HepG2 (cell line): Measurements from ENCODE around the gene MYO19. TPM values are rescaled to one million over a fixed set of nuclear protein-coding genes. Genes with fewer than 3 reads are reported as not detected.
A peak's percentile ranks its signal among the peaks of the same experiment; 100 is the strongest.

ENCODE experiments used
- GLI4 ChIP-seq: sonication (generic); formaldehyde crosslinking; IDR thresholded peaks from 2 replicates; pipeline ENCODE4 v1.5.1; 2020; ENCODE audit warnings: missing genetic modification reagents, mild to moderate bottlenecking, moderate library complexity, borderline replicate concordance
- GTF2F1 ChIP-seq: fragments of 150-350 bp; IDR thresholded peaks from 2 replicates; pipeline ENCODE4 v1.6.1; 2014; ENCODE audit warnings: low read length
- MEIS2 ChIP-seq: sonication (generic); formaldehyde crosslinking; IDR thresholded peaks from 2 replicates; pipeline ENCODE4 v1.9.0; 2021; ENCODE audit warnings: mild to moderate bottlenecking, missing genetic modification reagents
- MXD1 ChIP-seq: sonication (generic); formaldehyde crosslinking; IDR thresholded peaks from 2 replicates; pipeline ENCODE4 v1.4.0; 2020; ENCODE audit warnings: mild to moderate bottlenecking, missing genetic modification reagents
- NFRKB ChIP-seq: fragments of 450-650 bp; IDR thresholded peaks from 2 replicates; pipeline ENCODE4 v1.6.1; 2017
- SAFB2 ChIP-seq: sonication (generic); formaldehyde crosslinking; IDR thresholded peaks from 2 replicates; pipeline ENCODE4 v1.5.1; 2020; ENCODE audit warnings: missing genetic modification reagents, low read depth, mild to moderate bottlenecking, borderline replicate concordance
- SALL2 ChIP-seq: sonication (generic); formaldehyde crosslinking; IDR thresholded peaks from 2 replicates; pipeline ENCODE4 v1.8.1; 2023; ENCODE audit warnings: mild to moderate bottlenecking, missing genetic modification reagents, inconsistent platforms
- SMAD9 ChIP-seq: sonication (generic); formaldehyde crosslinking; IDR thresholded peaks from 2 replicates; pipeline ENCODE4 v1.5.1; 2020; ENCODE audit warnings: mild to moderate bottlenecking, missing genetic modification reagents
- TARDBP ChIP-seq: sonication (generic); formaldehyde crosslinking; IDR thresholded peaks from 2 replicates; pipeline ENCODE4 v1.8.0; 2022; ENCODE audit warnings: mild to moderate bottlenecking, missing genetic modification reagents
- YEATS4 ChIP-seq: sonication (generic); formaldehyde crosslinking; IDR thresholded peaks from 2 replicates; pipeline ENCODE4 v1.4.0; 2020; ENCODE audit warnings: missing genetic modification reagents, borderline replicate concordance
- ZBTB39 ChIP-seq: sonication (generic); formaldehyde crosslinking; IDR thresholded peaks from 2 replicates; pipeline ENCODE4 v1.5.0; 2020; ENCODE audit warnings: missing genetic modification reagents
- ZFP36L1 ChIP-seq: sonication (generic); formaldehyde crosslinking; IDR thresholded peaks from 2 replicates; pipeline ENCODE4 v1.8.0; 2022; ENCODE audit warnings: mild to moderate bottlenecking, missing genetic modification reagents, moderate library complexity
- ZNF430 ChIP-seq: sonication (generic); formaldehyde crosslinking; IDR thresholded peaks from 2 replicates; pipeline ENCODE4 v1.9.0; 2021; ENCODE audit warnings: mild to moderate bottlenecking, missing genetic modification reagents
- ZNF629 ChIP-seq: sonication (generic); formaldehyde crosslinking; conservative IDR thresholded peaks from 2 replicates; pipeline ENCODE4 v1.5.0; 2020; ENCODE audit warnings: missing genetic modification reagents
- ZNF841 ChIP-seq: sonication (generic); formaldehyde crosslinking; IDR thresholded peaks from 2 replicates; pipeline ENCODE4 v1.8.1; 2023; ENCODE audit warnings: missing genetic modification reagents, borderline replicate concordance
- polyA plus RNA-seq, 8 experiments: library from polyadenylated mRNA; depleted of rRNA in 3 of 8; stranded (reverse) in 7 of 8; unstranded in 1 of 8; fragments of >200 nt; fragmentation: Illumina TruSeq in 4 of 8; extraction: Trizol in 4 of 8; gene quantifications; 2 replicates each; pipeline versions ENCODE4 v1.2.1 to v1.2.3, GENCODE V29; 2011 to 2016; ENCODE audit warnings: low read depth in 4 of 8, missing spikeins in 1 of 8, mixed read lengths in 1 of 8; ENCODE audit not compliant: insufficient read depth in 1 of 8
- total RNA-seq, 5 experiments: library from RNA; depleted of rRNA; stranded (reverse); fragments of >200 nt; fragmentation: Illumina TruSeq; extraction: Trizol; gene quantifications; 2 replicates each; pipeline ENCODE4 v1.2.3, GENCODE V29; 2016; ENCODE audit warnings: low read depth in 1 of 5
- TF ChIP-seq, protein P1 (sequence below): sonication (generic); formaldehyde crosslinking; IDR thresholded peaks from 2 replicates; pipeline ENCODE4 v1.4.0; 2020; ENCODE audit warnings: missing genetic modification reagents, borderline replicate concordance
- TF ChIP-seq, protein P2 (sequence below): sonication (generic); formaldehyde crosslinking; IDR thresholded peaks from 2 replicates; pipeline ENCODE4 v1.4.0; 2020; ENCODE audit warnings: missing genetic modification reagents
- TF ChIP-seq, protein P3 (sequence below): sonication (generic); formaldehyde crosslinking; IDR thresholded peaks from 2 replicates; pipeline ENCODE4 v1.4.0; 2020; ENCODE audit warnings: missing genetic modification reagents, borderline replicate concordance
- TF ChIP-seq, protein P4 (sequence below): sonication (generic); formaldehyde crosslinking; IDR thresholded peaks from 2 replicates; pipeline ENCODE4 v1.4.0; 2020; ENCODE audit warnings: mild to moderate bottlenecking, missing genetic modification reagents

Gene MYO19
- total and polyA plus RNA-seq, 2 of the 13 experiments (the other 11 are each of a cell fraction or from before 2014, with no cell fraction given), result 75.7 to 82.3 TPM

DNA sequence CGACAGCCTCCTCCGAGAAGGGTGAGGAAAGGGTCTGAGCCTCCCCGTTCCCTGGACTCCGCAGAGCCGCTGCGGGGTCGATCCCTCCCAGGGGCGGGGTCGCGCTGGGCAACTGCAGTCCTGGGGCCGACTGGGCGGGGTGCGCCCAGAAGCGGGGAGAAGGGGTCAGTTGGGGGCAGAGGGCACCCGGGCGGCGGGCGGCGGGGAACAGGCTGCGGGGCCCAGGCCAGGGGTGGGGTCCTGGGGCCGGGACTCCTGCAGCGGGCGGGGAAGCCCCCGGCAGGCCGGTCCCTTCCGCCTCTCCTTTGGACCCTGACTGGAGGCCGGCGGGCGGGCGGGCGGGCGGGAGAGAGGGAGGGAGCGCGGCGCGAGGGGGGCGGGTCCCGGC lies 10.4 kb upstream of the MYO19 start (continued):
- TF ChIP-seq ZBTB39 (CRISPR knock-in tag), result no peak
- no peak for TF ChIP-seq GTF2F1
- peak; percentile 70; the same call in 1 of the 2 replicates for TF ChIP-seq ZNF841
- 0 out of 2 replicates have a peak, but pooled peaks have one; percentile 39 for TF ChIP-seq SAFB2
- TF ChIP-seq, protein P1, sequence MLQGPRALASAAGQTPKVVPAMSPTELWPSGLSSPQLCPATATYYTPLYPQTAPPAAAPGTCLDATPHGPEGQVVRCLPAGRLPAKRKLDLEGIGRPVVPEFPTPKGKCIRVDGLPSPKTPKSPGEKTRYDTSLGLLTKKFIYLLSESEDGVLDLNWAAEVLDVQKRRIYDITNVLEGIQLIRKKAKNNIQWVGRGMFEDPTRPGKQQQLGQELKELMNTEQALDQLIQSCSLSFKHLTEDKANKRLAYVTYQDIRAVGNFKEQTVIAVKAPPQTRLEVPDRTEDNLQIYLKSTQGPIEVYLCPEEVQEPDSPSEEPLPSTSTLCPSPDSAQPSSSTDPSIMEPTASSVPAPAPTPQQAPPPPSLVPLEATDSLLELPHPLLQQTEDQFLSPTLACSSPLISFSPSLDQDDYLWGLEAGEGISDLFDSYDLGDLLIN, result no peak
- TF ChIP-seq NFRKB, result no peak
- TF ChIP-seq, protein P2, sequence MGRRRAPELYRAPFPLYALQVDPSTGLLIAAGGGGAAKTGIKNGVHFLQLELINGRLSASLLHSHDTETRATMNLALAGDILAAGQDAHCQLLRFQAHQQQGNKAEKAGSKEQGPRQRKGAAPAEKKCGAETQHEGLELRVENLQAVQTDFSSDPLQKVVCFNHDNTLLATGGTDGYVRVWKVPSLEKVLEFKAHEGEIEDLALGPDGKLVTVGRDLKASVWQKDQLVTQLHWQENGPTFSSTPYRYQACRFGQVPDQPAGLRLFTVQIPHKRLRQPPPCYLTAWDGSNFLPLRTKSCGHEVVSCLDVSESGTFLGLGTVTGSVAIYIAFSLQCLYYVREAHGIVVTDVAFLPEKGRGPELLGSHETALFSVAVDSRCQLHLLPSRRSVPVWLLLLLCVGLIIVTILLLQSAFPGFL (CRISPR knock-in tag), result no peak
- 0 out of 2 replicates have a peak, but pooled peaks have one; percentile 3 for TF ChIP-seq ZNF629 (CRISPR knock-in tag)
- TF ChIP-seq SMAD9 (CRISPR knock-in tag), result no peak
- TF ChIP-seq, protein P3, sequence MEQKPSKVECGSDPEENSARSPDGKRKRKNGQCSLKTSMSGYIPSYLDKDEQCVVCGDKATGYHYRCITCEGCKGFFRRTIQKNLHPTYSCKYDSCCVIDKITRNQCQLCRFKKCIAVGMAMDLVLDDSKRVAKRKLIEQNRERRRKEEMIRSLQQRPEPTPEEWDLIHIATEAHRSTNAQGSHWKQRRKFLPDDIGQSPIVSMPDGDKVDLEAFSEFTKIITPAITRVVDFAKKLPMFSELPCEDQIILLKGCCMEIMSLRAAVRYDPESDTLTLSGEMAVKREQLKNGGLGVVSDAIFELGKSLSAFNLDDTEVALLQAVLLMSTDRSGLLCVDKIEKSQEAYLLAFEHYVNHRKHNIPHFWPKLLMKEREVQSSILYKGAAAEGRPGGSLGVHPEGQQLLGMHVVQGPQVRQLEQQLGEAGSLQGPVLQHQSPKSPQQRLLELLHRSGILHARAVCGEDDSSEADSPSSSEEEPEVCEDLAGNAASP (CRISPR knock-in tag), result peak; percentile 4; the same call in 1 of the 2 replicates
- TF ChIP-seq ZFP36L1 (CRISPR knock-in tag), result 0 out of 2 replicates have a peak, but pooled peaks have one; percentile 75
- peak; percentile 73; the same call in 1 of the 2 replicates for TF ChIP-seq ZNF430 (CRISPR knock-in tag)
- peak; percentile 81 for TF ChIP-seq YEATS4 (CRISPR knock-in tag)
- no peak for TF ChIP-seq GLI4
- peak; percentile 58; the same call in 1 of the 2 replicates for TF ChIP-seq MEIS2 (CRISPR knock-in tag)
- peak; percentile 52; the same call in 1 of the 2 replicates for TF ChIP-seq SALL2 (CRISPR knock-in tag)
- TF ChIP-seq TARDBP (CRISPR knock-in tag), result no peak
- TF ChIP-seq, protein P4, sequence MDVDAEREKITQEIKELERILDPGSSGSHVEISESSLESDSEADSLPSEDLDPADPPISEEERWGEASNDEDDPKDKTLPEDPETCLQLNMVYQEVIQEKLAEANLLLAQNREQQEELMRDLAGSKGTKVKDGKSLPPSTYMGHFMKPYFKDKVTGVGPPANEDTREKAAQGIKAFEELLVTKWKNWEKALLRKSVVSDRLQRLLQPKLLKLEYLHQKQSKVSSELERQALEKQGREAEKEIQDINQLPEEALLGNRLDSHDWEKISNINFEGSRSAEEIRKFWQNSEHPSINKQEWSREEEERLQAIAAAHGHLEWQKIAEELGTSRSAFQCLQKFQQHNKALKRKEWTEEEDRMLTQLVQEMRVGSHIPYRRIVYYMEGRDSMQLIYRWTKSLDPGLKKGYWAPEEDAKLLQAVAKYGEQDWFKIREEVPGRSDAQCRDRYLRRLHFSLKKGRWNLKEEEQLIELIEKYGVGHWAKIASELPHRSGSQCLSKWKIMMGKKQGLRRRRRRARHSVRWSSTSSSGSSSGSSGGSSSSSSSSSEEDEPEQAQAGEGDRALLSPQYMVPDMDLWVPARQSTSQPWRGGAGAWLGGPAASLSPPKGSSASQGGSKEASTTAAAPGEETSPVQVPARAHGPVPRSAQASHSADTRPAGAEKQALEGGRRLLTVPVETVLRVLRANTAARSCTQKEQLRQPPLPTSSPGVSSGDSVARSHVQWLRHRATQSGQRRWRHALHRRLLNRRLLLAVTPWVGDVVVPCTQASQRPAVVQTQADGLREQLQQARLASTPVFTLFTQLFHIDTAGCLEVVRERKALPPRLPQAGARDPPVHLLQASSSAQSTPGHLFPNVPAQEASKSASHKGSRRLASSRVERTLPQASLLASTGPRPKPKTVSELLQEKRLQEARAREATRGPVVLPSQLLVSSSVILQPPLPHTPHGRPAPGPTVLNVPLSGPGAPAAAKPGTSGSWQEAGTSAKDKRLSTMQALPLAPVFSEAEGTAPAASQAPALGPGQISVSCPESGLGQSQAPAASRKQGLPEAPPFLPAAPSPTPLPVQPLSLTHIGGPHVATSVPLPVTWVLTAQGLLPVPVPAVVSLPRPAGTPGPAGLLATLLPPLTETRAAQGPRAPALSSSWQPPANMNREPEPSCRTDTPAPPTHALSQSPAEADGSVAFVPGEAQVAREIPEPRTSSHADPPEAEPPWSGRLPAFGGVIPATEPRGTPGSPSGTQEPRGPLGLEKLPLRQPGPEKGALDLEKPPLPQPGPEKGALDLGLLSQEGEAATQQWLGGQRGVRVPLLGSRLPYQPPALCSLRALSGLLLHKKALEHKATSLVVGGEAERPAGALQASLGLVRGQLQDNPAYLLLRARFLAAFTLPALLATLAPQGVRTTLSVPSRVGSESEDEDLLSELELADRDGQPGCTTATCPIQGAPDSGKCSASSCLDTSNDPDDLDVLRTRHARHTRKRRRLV (CRISPR knock-in tag), result 0 out of 2 replicates have a peak, but pooled peaks have one; percentile 1
- TF ChIP-seq MXD1 (CRISPR knock-in tag), result 0 out of 2 replicates have a peak, but pooled peaks have one; percentile 17
